ENCODE results near the gene COL27A1.

The COL27A1 gene

DNA sequence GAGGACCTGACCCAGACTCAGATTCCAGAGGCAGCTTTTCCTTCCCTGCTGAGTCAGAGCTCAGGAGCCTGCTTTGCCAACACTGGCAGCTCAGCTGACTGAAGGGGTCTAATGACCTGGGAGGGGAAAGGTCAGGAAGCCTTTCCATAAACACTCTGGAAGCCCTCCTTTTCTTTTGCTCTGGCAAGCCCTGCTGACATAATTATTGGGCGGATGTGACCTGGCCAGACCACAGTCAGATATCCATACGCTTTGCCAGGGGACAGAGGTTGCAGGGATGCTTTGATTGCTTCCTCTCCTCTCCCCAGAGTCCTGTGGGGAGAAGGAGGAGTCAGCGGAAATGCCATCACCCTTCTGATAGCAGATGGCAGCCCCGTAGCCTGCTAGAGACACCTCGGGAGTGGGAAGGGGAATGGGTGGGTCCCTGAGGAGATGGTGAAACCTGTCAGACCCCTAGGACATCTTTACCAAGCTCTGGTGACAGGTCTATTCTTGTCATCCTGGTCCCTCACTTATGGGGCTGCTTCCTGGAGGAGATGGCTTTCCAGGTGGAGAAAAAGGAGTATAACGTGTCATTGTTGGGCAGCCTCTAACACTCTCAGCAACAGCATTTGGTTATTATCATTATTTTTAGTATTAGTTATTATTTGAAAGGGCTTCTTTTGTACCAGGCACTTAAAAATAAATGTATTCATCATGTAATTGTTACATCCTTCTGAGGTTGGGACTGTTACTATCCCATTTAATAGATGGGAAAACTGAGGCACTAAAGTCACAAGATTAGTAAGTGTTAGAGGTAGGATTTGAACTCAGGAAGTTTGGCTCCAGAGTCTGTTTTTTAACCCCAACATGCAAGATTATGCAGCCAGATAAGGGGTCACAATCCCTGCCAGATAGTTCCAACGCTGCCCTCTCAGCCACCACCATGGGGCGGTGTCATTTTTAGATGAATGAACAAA, 11.6 kb downstream of the COL27A1 start:
- FAIRE-seq (no peak), DNase-seq (ENCODE audit: insufficient read length, low spot score) (no peak)
- no peak for TF ChIP-seq CTCF (IDR thresholded peaks at IDR 0.05; ENCODE audit: insufficient read depth, missing control alignments)

GRCh38 chr9:114167591-114168091, 12.3 kb downstream of the COL27A1 start:
- FAIRE-seq (no peak), DNase-seq (ENCODE audit: insufficient read length, low spot score) (no peak)
- TF ChIP-seq CTCF (IDR thresholded peaks at IDR 0.05; ENCODE audit: insufficient read depth, missing control alignments) = no peak

GRCh38 chr9:114168281-114169028, 13.1 kb downstream of the COL27A1 start:
- FAIRE-seq (no peak), DNase-seq (ENCODE audit: insufficient read length, low spot score) (no peak)
- TF ChIP-seq CTCF (IDR thresholded peaks at IDR 0.05; ENCODE audit: insufficient read depth, missing control alignments) = no peak

DNA sequence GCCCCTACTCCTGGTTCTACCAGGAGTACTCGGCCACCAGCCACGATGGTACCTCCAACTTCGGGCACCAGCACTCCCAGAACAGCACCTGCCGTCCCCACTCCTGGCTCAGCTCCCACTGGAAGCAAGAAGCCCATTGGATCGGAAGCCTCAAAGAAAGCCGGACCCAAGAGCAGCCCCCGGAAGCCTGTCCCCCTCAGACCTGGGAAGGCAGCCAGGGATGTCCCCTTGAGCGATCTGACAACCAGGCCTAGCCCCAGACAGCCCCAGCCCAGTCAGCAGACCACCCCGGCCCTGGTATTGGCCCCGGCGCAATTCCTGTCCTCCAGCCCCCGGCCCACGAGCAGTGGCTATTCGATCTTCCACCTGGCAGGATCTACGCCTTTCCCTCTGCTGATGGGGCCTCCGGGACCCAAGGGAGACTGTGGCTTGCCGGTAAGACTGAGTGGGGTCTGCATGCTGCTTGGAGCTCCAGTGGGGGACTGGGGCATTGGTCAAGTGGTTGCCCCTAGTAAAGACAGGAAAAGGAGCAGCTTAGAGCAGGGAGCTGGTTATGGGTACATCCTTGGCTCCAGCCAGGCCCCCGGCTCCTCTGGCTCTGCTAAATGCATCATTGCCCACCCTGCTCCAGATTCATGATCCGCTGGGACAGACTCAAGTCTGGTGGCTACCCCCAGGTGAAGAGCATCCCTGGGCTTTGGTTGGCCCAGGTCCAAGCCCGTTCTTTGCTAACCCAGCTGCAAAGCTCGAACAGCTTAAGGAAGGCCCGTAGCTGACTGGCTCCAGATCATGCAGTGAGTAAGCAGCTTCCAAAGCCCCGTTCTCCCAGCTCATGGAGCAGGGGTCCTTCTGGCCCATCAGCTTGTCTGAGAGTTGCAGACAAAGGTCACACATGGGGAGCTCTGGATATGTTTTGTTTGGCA, 14.0 kb downstream of the COL27A1 start:
- TF ChIP-seq CTCF (IDR thresholded peaks at IDR 0.05; ENCODE audit: insufficient read depth, missing control alignments) = no peak
- DNase-seq (ENCODE audit: insufficient read length, low spot score) (peak; percentile 61), FAIRE-seq (no peak)

DNA sequence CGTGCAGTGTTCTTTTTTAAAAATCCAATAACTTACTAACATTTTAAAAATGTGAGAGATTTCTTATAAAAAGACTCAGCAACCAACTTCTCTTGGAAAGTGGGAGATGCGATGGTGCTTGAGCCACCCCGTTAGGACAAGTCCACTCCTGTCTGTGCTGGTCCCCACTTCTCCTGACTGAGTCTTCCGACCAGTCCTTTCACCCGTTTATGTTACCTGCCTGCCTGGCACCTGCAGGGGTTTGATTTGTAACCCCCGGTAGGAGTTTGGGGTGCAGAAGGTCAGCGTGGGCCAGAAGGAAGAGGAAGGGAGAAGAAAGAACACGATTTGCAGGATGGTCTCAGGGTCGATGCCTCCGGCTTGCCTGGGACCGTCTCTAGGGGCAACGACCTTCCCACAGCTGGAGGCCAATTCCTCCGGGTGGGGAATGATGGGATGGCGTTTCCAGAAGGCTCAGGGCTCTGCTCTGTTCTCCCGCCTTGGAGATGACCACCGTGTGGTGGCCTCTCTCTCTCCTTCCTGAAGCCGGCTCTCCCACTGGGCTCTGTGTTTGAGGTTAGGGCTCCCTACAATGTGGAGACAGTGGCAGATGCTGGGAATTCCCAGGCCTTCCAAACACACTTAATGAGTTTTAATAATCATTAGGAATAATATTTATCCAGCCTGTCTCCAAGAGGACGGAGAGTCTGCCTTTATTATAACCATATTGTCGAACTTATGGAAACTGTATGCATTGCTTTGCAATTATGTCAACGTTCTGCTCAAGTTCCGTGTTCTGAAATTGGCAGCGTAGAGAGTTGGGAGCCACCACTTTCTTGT, 14.8 kb downstream of the COL27A1 start:
- FAIRE-seq = no peak
- no peak for DNase-seq (ENCODE audit: insufficient read length, low spot score)
- no peak for TF ChIP-seq CTCF (IDR thresholded peaks at IDR 0.05; ENCODE audit: insufficient read depth, missing control alignments)
